Kidney epithelial cell (primary cell): Measurements from ENCODE around the gene RBM39. TPM values are rescaled to one million over a fixed set of nuclear protein-coding genes. Genes with fewer than 3 reads are reported as not detected.
"Not testable (repeated sequence)": the region's sequence is repeated elsewhere in the genome, so short reads cannot be mapped to it uniquely, and the experiment has no call there.

Experiments used
- DNase-seq: peaks from one replicate; pipeline ENCODE4 v3.0.0-alpha.2; 2010; ENCODE audit warnings: low read depth
- H3K27me3 ChIP-seq: 2 replicates; pipeline ENCODE4 v1.6.0; 2011; ENCODE audit warnings: low read length; ENCODE audit not compliant: control insufficient read depth, insufficient read depth
- H3K36me3 ChIP-seq: 2 replicates; pipeline ENCODE4 v1.5.1; 2011; ENCODE audit warnings: low read length; ENCODE audit not compliant: control insufficient read depth, insufficient read depth
- H3K4me3 ChIP-seq: 2 replicates; pipeline ENCODE4 v1.5.1; 2011; ENCODE audit warnings: low read depth, mild to moderate bottlenecking, control low read depth, low read length
- total RNA-seq: library from RNA; depleted of rRNA; stranded (reverse); fragments of >200 nt; gene quantifications from 2 replicates; pipeline ENCODE4 v1.2.3, GENCODE V29; 2015
- TF ChIP-seq, protein P1 (sequence below): IDR thresholded peaks from 2 replicates; pipeline ENCODE4 v1.5.1; 2011; ENCODE audit warnings: mild to moderate bottlenecking, moderate library complexity, low read length, control low read depth, inconsistent platforms; ENCODE audit not compliant: insufficient read depth, poor library complexity, severe bottlenecking

RBM39 gene
- total RNA-seq, 1 donor from 2014 or later: 204 TPM

DNA sequence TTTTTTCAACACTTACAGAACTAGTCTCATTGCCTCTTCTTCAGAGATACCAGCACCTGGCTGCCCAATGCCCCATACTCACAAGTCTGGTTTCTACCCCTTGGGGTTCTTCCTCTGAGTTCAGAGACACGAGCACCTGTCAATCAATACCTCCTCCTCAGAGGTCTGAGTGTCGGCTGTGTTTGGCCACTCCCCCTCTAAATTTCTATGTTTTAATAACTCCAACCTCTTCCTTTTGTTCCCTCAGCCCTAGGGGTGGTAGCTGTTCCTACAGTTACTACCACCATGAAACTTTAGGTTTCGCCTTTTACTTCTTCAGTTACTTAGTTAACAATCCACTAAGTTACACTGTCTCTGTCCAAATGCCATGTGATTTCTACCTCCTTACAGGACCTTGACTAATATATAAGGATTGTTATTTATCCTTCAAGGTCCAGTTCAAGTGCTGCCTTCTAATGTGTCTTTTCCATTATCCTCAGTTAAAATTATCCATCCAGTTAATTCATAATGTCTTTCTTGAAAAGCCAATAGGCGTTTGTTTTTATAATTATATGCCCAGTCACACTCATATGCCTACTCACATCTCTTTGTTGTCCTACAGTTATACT, 15.1 kb upstream of the RBM39 start:
- no peak for DNase-seq

DNA sequence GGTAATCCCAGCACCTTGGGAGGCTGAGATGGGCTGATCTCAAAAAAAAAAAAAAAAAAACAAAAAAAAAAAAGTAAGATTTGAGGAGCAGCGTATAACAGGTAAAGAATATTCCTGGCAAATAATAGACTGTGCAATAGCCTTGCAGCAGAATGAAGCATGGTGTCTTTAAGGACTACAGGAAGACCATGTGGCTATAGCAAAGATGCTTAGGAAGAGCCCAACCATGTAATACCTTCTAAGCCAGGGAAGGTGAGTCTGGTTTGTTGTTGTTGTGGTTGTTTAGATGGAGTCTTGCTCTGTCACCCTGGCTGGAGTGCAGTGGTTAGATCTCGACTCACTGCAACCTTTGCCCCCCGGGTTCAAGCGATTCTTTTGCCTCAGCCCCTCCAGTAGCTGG, 14.3 kb upstream of the RBM39 start:
- Histone ChIP-seq H3K27me3 (no peaks in the 10 kb centered on the region), H3K36me3 (no peaks in the 10 kb centered on the region), H3K4me3 (no peak overlapping the region)
- TF ChIP-seq, protein P1, sequence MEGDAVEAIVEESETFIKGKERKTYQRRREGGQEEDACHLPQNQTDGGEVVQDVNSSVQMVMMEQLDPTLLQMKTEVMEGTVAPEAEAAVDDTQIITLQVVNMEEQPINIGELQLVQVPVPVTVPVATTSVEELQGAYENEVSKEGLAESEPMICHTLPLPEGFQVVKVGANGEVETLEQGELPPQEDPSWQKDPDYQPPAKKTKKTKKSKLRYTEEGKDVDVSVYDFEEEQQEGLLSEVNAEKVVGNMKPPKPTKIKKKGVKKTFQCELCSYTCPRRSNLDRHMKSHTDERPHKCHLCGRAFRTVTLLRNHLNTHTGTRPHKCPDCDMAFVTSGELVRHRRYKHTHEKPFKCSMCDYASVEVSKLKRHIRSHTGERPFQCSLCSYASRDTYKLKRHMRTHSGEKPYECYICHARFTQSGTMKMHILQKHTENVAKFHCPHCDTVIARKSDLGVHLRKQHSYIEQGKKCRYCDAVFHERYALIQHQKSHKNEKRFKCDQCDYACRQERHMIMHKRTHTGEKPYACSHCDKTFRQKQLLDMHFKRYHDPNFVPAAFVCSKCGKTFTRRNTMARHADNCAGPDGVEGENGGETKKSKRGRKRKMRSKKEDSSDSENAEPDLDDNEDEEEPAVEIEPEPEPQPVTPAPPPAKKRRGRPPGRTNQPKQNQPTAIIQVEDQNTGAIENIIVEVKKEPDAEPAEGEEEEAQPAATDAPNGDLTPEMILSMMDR: no peak
- no peak for DNase-seq

More for the DNA sequence above, 15.1 kb upstream of the RBM39 start:
- Histone ChIP-seq H3K4me3 (no peak overlapping the region), H3K27me3 (no peaks in the 10 kb centered on the region), H3K36me3 (no peaks in the 10 kb centered on the region)
- TF ChIP-seq, protein P1: no peak

GRCh38 chr20:35750611-35751010, 8.6 kb upstream of the RBM39 start:
- no peaks in the 10 kb centered on the region for H3K27me3 ChIP-seq
- H3K36me3 ChIP-seq: no peaks in the 10 kb centered on the region
- TF ChIP-seq, protein P1: no peak
- H3K4me3 ChIP-seq: no peak overlapping the region
- DNase-seq: no peak

DNA sequence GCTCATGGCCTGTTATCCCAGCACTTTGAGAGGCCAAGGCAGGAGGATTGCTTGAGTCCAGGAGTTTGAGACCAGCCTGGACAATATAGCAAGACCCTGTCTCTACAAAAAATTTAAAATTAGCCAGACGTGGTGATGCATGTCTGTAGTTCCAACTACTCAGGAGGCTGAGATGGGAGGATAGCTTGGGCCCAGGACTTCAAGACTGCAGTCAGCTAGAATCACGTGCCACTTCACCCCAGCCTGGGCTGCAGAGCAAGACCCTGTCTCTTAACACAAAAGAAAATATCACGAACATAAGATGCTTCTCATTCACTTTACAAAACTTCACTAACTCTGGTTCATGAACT, 2.4 kb upstream of the RBM39 start:
- not testable (repeated sequence) for H3K4me3 ChIP-seq, H3K27me3 ChIP-seq, DNase-seq, H3K36me3 ChIP-seq

GRCh38 chr20:35743693-35744491, 1.8 kb upstream of the RBM39 start:
- no peaks in the 10 kb centered on the region for H3K27me3 ChIP-seq

More at GRCh38 chr20:35743693-35744491, 1.8 kb upstream of the RBM39 start:
- TF ChIP-seq, protein P1: no peak
- DNase-seq: no peak
- Histone ChIP-seq H3K36me3 (no peaks in the 10 kb centered on the region), H3K4me3 (no peak overlapping the region)
